ENCODE data around the gene CPEB1. TPM values are rescaled to one million over a fixed set of nuclear protein-coding genes. Genes with fewer than 3 reads are reported as not detected.

CPEB1 gene
- total RNA-seq, 4 donors from 2014 or later = 0.97 to 5.2 (median 2.5) TPM

DNA sequence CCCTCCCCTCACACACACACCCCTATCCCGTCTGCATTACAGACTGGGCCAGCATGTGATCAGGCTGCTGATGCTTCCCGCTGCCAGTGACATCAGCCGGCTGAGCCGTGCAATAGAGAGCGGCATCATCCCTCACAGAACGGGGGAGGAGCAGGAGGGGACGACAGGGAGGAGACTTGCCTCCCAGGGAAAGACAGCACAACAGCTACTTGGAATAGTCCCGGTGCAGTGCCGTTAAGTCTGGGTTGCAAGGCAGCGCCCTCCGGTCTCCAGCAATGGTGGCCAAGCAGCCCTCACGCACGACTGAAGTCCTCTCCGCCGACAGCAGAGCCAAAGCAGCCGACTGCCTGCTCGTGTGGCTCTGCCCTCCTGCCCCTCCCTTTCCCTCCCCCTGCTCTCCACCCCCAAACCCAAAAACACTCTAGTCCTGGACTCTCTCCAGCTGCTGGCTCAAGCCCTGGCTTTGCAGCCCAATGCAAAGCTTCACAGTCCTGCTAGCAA is 75.4 kb downstream of the CPEB1 start:
- TF ChIP-seq POLR2AphosphoS5 (IDR thresholded peaks at IDR 0.05) = no peak
- no peak for TF ChIP-seq POLR2A (IDR thresholded peaks at IDR 0.05)
- TF ChIP-seq EP300 (IDR thresholded peaks at IDR 0.05) = no peak
- TF ChIP-seq, protein P1, sequence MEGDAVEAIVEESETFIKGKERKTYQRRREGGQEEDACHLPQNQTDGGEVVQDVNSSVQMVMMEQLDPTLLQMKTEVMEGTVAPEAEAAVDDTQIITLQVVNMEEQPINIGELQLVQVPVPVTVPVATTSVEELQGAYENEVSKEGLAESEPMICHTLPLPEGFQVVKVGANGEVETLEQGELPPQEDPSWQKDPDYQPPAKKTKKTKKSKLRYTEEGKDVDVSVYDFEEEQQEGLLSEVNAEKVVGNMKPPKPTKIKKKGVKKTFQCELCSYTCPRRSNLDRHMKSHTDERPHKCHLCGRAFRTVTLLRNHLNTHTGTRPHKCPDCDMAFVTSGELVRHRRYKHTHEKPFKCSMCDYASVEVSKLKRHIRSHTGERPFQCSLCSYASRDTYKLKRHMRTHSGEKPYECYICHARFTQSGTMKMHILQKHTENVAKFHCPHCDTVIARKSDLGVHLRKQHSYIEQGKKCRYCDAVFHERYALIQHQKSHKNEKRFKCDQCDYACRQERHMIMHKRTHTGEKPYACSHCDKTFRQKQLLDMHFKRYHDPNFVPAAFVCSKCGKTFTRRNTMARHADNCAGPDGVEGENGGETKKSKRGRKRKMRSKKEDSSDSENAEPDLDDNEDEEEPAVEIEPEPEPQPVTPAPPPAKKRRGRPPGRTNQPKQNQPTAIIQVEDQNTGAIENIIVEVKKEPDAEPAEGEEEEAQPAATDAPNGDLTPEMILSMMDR (IDR thresholded peaks at IDR 0.05) = no peak
- 0% methylated on average over 6 of the region's 17 CpGs for WGBS
- H3K4me1 ChIP-seq = peaks cover 15% of the 10 kb centered on the region
- H3K27me3 ChIP-seq = no peaks in the 10 kb centered on the region
- H3K4me3 ChIP-seq = peak overlapping the region; percentile 40
- H3K36me3 ChIP-seq = no peaks in the 10 kb centered on the region
- peak; percentile 80 for DNase-seq (ENCODE audit: low spot score in 2 of 2)
- peak overlapping the region; percentile 47 for H3K27ac ChIP-seq
- H3K9me3 ChIP-seq = no peaks in the 10 kb centered on the region

DNA sequence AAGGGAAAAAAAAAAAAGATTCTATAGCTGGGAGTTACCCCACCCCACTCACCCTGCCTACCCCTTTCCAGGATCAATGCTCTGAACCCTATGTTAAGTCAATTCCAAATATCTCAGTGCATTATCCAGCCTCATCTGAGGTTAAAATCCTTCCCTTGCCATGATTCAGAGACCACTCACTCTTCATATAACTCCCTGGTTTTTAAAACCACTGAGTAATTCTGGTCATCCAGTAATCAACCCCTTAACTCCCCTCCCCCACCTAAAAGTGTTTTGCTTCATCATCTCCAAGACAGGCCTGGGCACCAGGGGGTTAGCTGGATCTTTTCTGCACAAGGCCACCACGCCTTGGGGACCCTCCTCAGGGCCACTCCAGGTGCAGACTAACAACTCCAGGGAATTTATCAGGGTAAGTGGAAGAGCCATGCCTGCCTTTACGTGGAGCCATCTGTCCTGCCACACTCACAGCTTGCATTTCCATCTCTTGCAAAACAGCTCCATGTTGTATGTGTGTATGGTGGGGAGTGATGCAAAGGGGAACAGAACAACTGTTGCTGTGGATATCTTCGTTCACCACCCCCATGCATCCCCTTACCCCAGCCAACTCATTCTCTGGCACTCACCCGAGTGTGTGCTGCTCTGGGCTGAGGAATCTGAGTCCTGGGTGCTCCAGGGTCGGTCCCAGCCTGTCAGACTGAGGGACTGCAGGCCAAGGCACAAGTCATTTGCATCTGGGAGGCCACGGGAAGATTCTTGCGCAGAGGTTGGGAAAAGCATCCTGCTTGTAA is 76.2 kb downstream of the CPEB1 start:
- no peak for DNase-seq (ENCODE audit: low spot score in 2 of 2)
- Histone ChIP-seq H3K4me3 (peak overlapping the region; percentile 40), H3K27ac (peak overlapping the region; percentile 47)

DNA sequence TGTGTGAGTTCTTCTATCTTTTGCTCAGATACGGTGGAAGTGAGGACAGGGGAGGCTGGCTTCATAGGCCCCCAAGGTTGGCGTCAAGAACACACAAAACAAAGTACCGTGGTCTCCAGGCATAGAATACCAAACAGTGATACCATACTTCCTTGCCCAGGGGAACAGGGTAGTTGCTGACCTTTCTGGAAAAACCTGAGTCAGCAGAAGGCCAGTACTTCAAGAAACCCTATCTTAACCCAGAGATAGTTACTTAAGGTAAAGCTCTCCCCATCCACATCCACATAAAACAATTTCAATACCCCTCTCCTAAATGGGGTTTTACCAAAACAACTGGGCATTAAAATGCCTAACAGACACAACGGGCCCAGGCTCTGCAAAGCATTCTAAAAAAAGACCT is 77.3 kb downstream of the CPEB1 start:
- DNase-seq (ENCODE audit: low spot score in 2 of 2) = no peak
- 99% methylated on average over 4 of the region's 4 CpGs for WGBS
- Histone ChIP-seq H3K27ac (no peak overlapping the region), H3K27me3 (no peaks in the 10 kb centered on the region), H3K36me3 (no peaks in the 10 kb centered on the region), H3K4me3 (no peak overlapping the region), H3K4me1 (peaks cover 15% of the 10 kb centered on the region), H3K9me3 (no peaks in the 10 kb centered on the region)
- TF ChIP-seq POLR2AphosphoS5 (IDR thresholded peaks at IDR 0.05) (no peak), EP300 (IDR thresholded peaks at IDR 0.05) (no peak), POLR2A (IDR thresholded peaks at IDR 0.05) (no peak)
- TF ChIP-seq, protein P1 (IDR thresholded peaks at IDR 0.05) = no peak

More for the DNA sequence above, 76.2 kb downstream of the CPEB1 start:
- no peaks in the 10 kb centered on the region for H3K9me3 ChIP-seq
- no peaks in the 10 kb centered on the region for H3K27me3 ChIP-seq
- no peak for TF ChIP-seq POLR2A (IDR thresholded peaks at IDR 0.05)
- no peak for TF ChIP-seq EP300 (IDR thresholded peaks at IDR 0.05)
- no peak for TF ChIP-seq POLR2AphosphoS5 (IDR thresholded peaks at IDR 0.05)
- WGBS = 65% methylated on average over 7 of the region's 7 CpGs
- peaks cover 15% of the 10 kb centered on the region for H3K4me1 ChIP-seq
- no peaks in the 10 kb centered on the region for H3K36me3 ChIP-seq

DNA sequence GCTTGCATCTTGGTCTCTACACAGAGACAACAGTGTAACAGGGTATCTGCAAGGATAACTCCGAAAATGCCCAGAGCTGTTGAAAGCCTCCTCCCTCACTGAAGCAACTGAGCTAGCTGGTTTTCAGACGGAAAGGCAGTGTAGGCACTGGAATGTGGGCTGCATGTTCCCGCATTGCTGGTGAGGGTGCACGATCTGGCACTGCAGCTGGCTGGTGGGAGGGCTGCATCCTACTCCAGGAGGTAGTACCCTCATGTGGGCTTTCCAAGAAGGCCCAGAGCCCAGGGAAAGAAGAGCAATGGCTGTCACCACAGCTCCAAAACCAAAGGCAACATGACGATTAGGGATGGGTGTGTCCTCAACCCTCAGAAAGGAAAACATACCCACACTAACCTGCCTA is 78.2 kb downstream of the CPEB1 start:
- H3K4me3 ChIP-seq = no peak overlapping the region
- WGBS = 75% methylated on average over 3 of the region's 5 CpGs
- no peaks in the 10 kb centered on the region for H3K36me3 ChIP-seq
- H3K9me3 ChIP-seq = no peaks in the 10 kb centered on the region
- H3K4me1 ChIP-seq = peaks cover 15% of the 10 kb centered on the region
- no peaks in the 10 kb centered on the region for H3K27me3 ChIP-seq
- H3K27ac ChIP-seq = no peak overlapping the region
- no peak for DNase-seq (ENCODE audit: low spot score in 2 of 2)
- no peak for TF ChIP-seq POLR2A (IDR thresholded peaks at IDR 0.05)
- TF ChIP-seq, protein P1 (IDR thresholded peaks at IDR 0.05) = no peak
- no peak for TF ChIP-seq POLR2AphosphoS5 (IDR thresholded peaks at IDR 0.05)
- no peak for TF ChIP-seq EP300 (IDR thresholded peaks at IDR 0.05)

DNA sequence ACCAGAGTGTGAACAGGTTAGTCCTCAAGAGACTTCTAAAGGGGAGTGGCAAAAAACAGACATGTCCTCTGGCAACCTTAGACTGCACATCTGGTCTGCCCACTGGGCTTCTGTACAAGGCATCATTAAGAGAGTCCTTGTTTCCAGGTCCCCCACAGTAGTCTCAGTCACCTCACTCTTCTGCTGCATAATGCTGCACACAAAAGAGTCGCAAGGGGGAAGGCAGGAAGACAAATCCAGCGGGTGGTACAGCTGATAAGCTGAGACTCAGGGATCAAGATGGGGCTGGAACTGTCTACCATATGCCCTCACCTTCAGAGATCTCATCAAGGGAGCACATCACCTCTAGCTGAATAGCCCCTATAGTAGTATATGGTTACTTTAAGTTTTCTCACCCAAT is 79.5 kb downstream of the CPEB1 start:
- no peak overlapping the region for H3K27ac ChIP-seq
- H3K36me3 ChIP-seq = no peaks in the 10 kb centered on the region
- WGBS = 96% methylated on average over 2 of the region's 2 CpGs
- H3K9me3 ChIP-seq = no peaks in the 10 kb centered on the region
- DNase-seq (ENCODE audit: low spot score in 2 of 2) = no peak
- no peak overlapping the region for H3K4me3 ChIP-seq
- TF ChIP-seq, protein P1 (IDR thresholded peaks at IDR 0.05) = no peak
- no peak for TF ChIP-seq POLR2A (IDR thresholded peaks at IDR 0.05)
- no peak for TF ChIP-seq POLR2AphosphoS5 (IDR thresholded peaks at IDR 0.05)
- TF ChIP-seq EP300 (IDR thresholded peaks at IDR 0.05) = no peak
- H3K27me3 ChIP-seq = no peaks in the 10 kb centered on the region
- H3K4me1 ChIP-seq = peaks cover 15% of the 10 kb centered on the region

Data from suprapubic skin (tissue), 4 donors.